Liver (tissue), 9 donors: ENCODE measurements around the gene C12orf75. TPM values are rescaled to one million over a fixed set of nuclear protein-coding genes. Genes with fewer than 3 reads are reported as not detected.

Experiments
- DNase-seq: peaks from one replicate; pipeline ENCODE4 v3.0.0-alpha.2; 2017; ENCODE audit warnings: low spot score
- H3K27ac ChIP-seq, 2 donors: one replicate each; pipeline ENCODE4 v1.7.0; 2013; ENCODE audit warnings: inconsistent platforms in 2 of 2, low read length in 2 of 2, control low read depth in 1 of 2, low read depth in 1 of 2, mild to moderate bottlenecking in 1 of 2
- H3K27me3 ChIP-seq, 4 donors: one replicate each; pipeline versions ENCODE4 v1.6.1 to v1.7.0; 2013; ENCODE audit warnings: low read length in 3 of 4, inconsistent platforms in 1 of 4, mild to moderate bottlenecking in 1 of 4, moderate library complexity in 1 of 4; ENCODE audit not compliant: control insufficient read depth in 4 of 4, insufficient read depth in 4 of 4
- H3K36me3 ChIP-seq, 4 donors: one replicate each; pipeline versions ENCODE4 v1.6.1 to v1.7.0; 2013; ENCODE audit warnings: low read length in 3 of 4, mild to moderate bottlenecking in 3 of 4, low read depth in 1 of 4, moderate library complexity in 1 of 4; ENCODE audit not compliant: control insufficient read depth in 4 of 4, insufficient read depth in 3 of 4
- H3K4me1 ChIP-seq, 4 donors: one replicate each; pipeline versions ENCODE4 v1.6.1 to v1.7.0; 2013; ENCODE audit warnings: low read length in 3 of 4, mild to moderate bottlenecking in 3 of 4, moderate library complexity in 1 of 4; ENCODE audit not compliant: control insufficient read depth in 4 of 4, insufficient read depth in 4 of 4
- H3K4me3 ChIP-seq, 3 donors: one replicate each; pipeline versions ENCODE4 v1.6.1 to v1.7.0; 2013; ENCODE audit warnings: low read length in 3 of 3, control low read depth in 1 of 3, low read depth in 1 of 3, mild to moderate bottlenecking in 1 of 3
- H3K9ac ChIP-seq, 2 donors: one replicate each; pipeline ENCODE4 v1.7.0; 2013; ENCODE audit warnings: low read length in 2 of 2, mild to moderate bottlenecking in 2 of 2, moderate library complexity in 2 of 2, control low read depth in 1 of 2, low read depth in 1 of 2
- H3K9me3 ChIP-seq, 4 donors: one replicate each; pipeline versions ENCODE4 v1.6.1 to v1.7.0; 2013; ENCODE audit warnings: low read length in 3 of 4; ENCODE audit not compliant: control insufficient read depth in 4 of 4
- ATF3 ChIP-seq: IDR thresholded peaks from 2 replicates; pipeline ENCODE4 v1.6.1; 2016; ENCODE audit warnings: antibody characterized with exemption
- CTCF ChIP-seq: fragments of 150-350 bp; IDR thresholded peaks from 2 replicates; pipeline ENCODE4 v1.5.1; 2017; ENCODE audit warnings: improper control_type of control experiment, low read depth, low read length; ENCODE audit not compliant: missing input control
- EGR1 ChIP-seq, 2 donors: IDR thresholded peaks; 2 replicates each; pipeline ENCODE4 v1.6.1; 2016 to 2018; ENCODE audit warnings: antibody characterized with exemption in 2 of 2, low read depth in 2 of 2
- FOXA1 ChIP-seq: IDR thresholded peaks from 2 replicates; pipeline ENCODE4 v1.6.1; 2016; ENCODE audit warnings: antibody characterized with exemption
- FOXA2 ChIP-seq: IDR thresholded peaks from 2 replicates; pipeline ENCODE4 v1.6.1; 2016; ENCODE audit warnings: antibody characterized with exemption
- GABPA ChIP-seq, 2 donors: IDR thresholded peaks in 1 of 2; conservative IDR thresholded peaks in 1 of 2; 2 replicates each; pipeline ENCODE4 v1.6.1; 2016; ENCODE audit warnings: antibody characterized with exemption in 2 of 2, mild to moderate bottlenecking in 1 of 2, moderate library complexity in 1 of 2
- HNF4A ChIP-seq, 2 donors: conservative IDR thresholded peaks; 2 replicates each; pipeline ENCODE4 v1.6.1; 2016; ENCODE audit warnings: antibody characterized with exemption in 2 of 2, mild to moderate bottlenecking in 2 of 2
- HNF4G ChIP-seq: IDR thresholded peaks from 2 replicates; pipeline ENCODE4 v1.6.1; 2016; ENCODE audit warnings: antibody characterized with exemption
- JUND ChIP-seq, 2 donors: IDR thresholded peaks; 2 replicates each; pipeline ENCODE4 v1.6.1; 2016; ENCODE audit warnings: antibody characterized with exemption in 2 of 2
- MAX ChIP-seq: IDR thresholded peaks from 2 replicates; pipeline ENCODE4 v1.6.1; 2016; ENCODE audit warnings: antibody characterized with exemption
- NR2F2 ChIP-seq: IDR thresholded peaks from 2 replicates; pipeline ENCODE4 v1.6.1; 2016; ENCODE audit warnings: antibody characterized with exemption
- RAD21 ChIP-seq, 2 donors: IDR thresholded peaks; 2 replicates each; pipeline ENCODE4 v1.6.1; 2016; ENCODE audit warnings: antibody characterized with exemption in 2 of 2, mild to moderate bottlenecking in 2 of 2
- REST ChIP-seq: IDR thresholded peaks from 2 replicates; pipeline ENCODE4 v1.6.1; 2016; ENCODE audit warnings: antibody characterized with exemption, mild to moderate bottlenecking
- RXRA ChIP-seq, 2 donors: IDR thresholded peaks; 2 replicates each; pipeline ENCODE4 v1.6.1; 2017 to 2018; ENCODE audit warnings: antibody characterized with exemption in 2 of 2, mild to moderate bottlenecking in 1 of 2
- SP1 ChIP-seq: IDR thresholded peaks from 2 replicates; pipeline ENCODE4 v1.6.1; 2018; ENCODE audit warnings: antibody characterized with exemption, mild to moderate bottlenecking
- TAF1 ChIP-seq: conservative IDR thresholded peaks from 2 replicates; pipeline ENCODE4 v1.6.1; 2016; ENCODE audit warnings: antibody characterized with exemption, mild to moderate bottlenecking
- YY1 ChIP-seq: IDR thresholded peaks from 2 replicates; pipeline ENCODE4 v1.6.1; 2016; ENCODE audit warnings: antibody characterized with exemption, mild to moderate bottlenecking
- ZBTB33 ChIP-seq: IDR thresholded peaks from 2 replicates; pipeline ENCODE4 v1.6.1; 2016; ENCODE audit warnings: antibody characterized with exemption
- WGBS: extraction: QIAGEN DNeasy Blood & Tissue Kit; methylation state at CpG from one replicate; pipeline ENCODE4 v1.1.7; 2013; 5-methylcytosine and 5-hydroxymethylcytosine counted together
- polyA plus RNA-seq, 2 donors: library from polyadenylated mRNA; stranded (reverse) in 1 of 2; unstranded in 1 of 2; fragments of 200-250 nt in 1 of 2; fragments of >200 nt in 1 of 2; fragmentation: Nextera tagmentation in 1 of 2; extraction: Ambion mirVana in 1 of 2; gene quantifications; one replicate each; pipeline versions ENCODE4 v1.2.1 to v1.2.3, GENCODE V29; 2013 to 2015
- total RNA-seq, 2 donors: library from RNA; depleted of rRNA; stranded (reverse); fragments of >200 nt; gene quantifications; one replicate each; pipeline ENCODE4 v1.2.3, GENCODE V29; 2014
- donor health status: healthy.
- donor health status: healthy.
- donor health status: healthy.
- donor health status: healthy.
- donor health status: healthy.

Gene C12orf75
- total and polyA plus RNA-seq, 4 donors: 1.2 to 3.9 (median 2.8) TPM

DNA sequence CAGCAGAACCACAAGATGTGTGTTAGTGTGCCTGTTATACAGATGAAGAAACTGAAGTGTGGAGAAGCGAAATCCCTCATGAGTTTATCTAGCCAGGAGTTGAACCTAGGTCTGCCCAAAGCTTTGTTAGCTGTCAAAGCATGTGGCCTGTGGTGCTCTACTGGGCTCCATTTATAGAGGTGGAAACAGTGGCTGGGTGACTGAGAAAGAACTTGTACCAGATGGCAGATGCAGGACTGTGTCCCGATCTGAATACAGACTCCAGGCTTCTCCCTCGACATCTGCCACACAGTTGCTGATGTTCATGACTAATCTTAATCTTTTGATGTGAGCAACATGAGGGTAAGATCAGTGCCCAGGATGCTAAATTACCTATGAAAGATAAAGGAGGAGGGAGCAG, 89.1 kb downstream of the C12orf75 start:
- H3K36me3 ChIP-seq: no peaks in the 10 kb centered on the region
- no peak overlapping the region for H3K9ac ChIP-seq
- H3K4me1 ChIP-seq: no peaks in the 10 kb centered on the region
- H3K27ac ChIP-seq: no peak overlapping the region
- no peaks in the 10 kb centered on the region for H3K27me3 ChIP-seq
- 95% methylated on average over 3 of the region's 3 CpGs for WGBS
- no peak for TF ChIP-seq FOXA1
- no peak for TF ChIP-seq GABPA (IDR thresholded peaks at IDR 0.05 in 1 of 2, conservative IDR thresholded peaks at IDR 0.05 in 1 of 2)
- TF ChIP-seq JUND (IDR thresholded peaks at IDR 0.05): no peak
- no peak for TF ChIP-seq CTCF
- TF ChIP-seq RXRA (IDR thresholded peaks at IDR 0.05): no peak
- TF ChIP-seq MAX: no peak
- TF ChIP-seq ZBTB33: no peak
- TF ChIP-seq TAF1: no peak
- TF ChIP-seq HNF4G: no peak
- no peak for TF ChIP-seq RAD21 (IDR thresholded peaks at IDR 0.05)
- no peak for TF ChIP-seq FOXA2
- no peak for TF ChIP-seq ATF3
- TF ChIP-seq YY1: no peak
- no peak for TF ChIP-seq REST
- no peak for TF ChIP-seq HNF4A (conservative IDR thresholded peaks at IDR 0.05)
- TF ChIP-seq SP1: no peak
- TF ChIP-seq NR2F2: no peak
- TF ChIP-seq EGR1 (IDR thresholded peaks at IDR 0.05; ENCODE audit: low read depth in 2 of 2): no peak
- H3K9me3 ChIP-seq: no peaks in the 10 kb centered on the region
- no peak for DNase-seq
- H3K4me3 ChIP-seq: no peak overlapping the region

GRCh38 chr12:105420046-105420445, 89.6 kb downstream of the C12orf75 start:
- Histone ChIP-seq H3K36me3 (no peaks in the 10 kb centered on the region), H3K4me3 (no peak overlapping the region), H3K27me3 (no peaks in the 10 kb centered on the region), H3K27ac (no peak overlapping the region), H3K4me1 (no peaks in the 10 kb centered on the region), H3K9me3 (no peaks in the 10 kb centered on the region), H3K9ac (no peak overlapping the region)
- WGBS: 66% methylated on average over 5 of the region's 5 CpGs
- no peak for DNase-seq
- TF ChIP-seq RAD21 (IDR thresholded peaks at IDR 0.05) (no peak), HNF4A (conservative IDR thresholded peaks at IDR 0.05) (no peak), ATF3 (no peak), FOXA1 (no peak), CTCF (no peak), REST (no peak), NR2F2 (no peak), YY1 (no peak), EGR1 (IDR thresholded peaks at IDR 0.05; ENCODE audit: low read depth in 2 of 2) (no peak), SP1 (no peak), GABPA (IDR thresholded peaks at IDR 0.05 in 1 of 2, conservative IDR thresholded peaks at IDR 0.05 in 1 of 2) (no peak), RXRA (IDR thresholded peaks at IDR 0.05) (no peak), JUND (IDR thresholded peaks at IDR 0.05) (no peak)
